Measurements from ENCODE around the gene BANF2.

The BANF2 gene

GRCh38 chr20:17735959-17736621 lies 36.3 kb downstream of the BANF2 start:
- DNase-seq, result no peak

GRCh38 chr20:17738154-17738553 lies 38.4 kb downstream of the BANF2 start:
- no peak for DNase-seq

DNA sequence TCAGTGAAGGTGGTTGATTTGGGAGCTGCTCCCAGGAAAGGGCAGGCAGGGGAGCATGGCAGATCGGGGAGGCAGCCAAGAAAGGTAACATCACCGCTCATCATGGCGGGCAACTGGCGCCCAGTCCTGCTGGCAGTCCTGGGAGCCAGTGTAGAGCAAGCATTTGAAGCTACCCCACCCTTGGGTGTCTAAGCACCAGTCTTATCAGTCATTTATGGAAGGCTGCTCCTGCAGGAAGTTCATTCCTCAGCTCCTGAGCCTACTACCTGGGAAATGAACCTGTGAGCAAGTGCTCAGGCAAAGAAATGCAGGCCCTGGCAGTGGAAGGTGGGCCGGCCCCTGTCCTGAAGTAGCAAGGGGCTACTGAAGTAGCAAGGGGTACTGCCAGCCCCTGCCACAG lies 41.5 kb downstream of the BANF2 start:
- DNase-seq, result no peak

DNA sequence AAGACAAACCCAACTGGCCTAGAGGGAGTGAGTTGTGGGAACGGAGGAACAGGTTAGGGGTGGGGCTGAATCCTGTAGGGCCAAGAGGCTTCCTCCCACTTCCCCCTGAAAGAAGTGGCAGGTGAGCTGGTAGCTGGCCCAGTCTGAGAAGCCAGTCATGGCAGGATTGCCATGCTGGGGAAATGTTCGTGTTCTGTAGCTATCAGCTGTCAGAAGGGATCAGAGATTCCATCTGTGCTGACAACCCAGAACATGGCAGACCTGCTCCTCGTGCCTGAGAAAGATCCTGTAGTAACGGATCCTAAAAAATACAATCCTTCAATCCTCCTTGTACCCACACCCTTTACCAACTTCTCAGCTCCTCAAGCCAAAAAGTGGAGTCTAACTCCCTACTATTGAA lies 43.0 kb downstream of the BANF2 start:
- no peak for DNase-seq

- DNase-seq, result no peak
Measured at GRCh38 chr20:17743677-17744076, 43.9 kb downstream of the BANF2 start.

DNA sequence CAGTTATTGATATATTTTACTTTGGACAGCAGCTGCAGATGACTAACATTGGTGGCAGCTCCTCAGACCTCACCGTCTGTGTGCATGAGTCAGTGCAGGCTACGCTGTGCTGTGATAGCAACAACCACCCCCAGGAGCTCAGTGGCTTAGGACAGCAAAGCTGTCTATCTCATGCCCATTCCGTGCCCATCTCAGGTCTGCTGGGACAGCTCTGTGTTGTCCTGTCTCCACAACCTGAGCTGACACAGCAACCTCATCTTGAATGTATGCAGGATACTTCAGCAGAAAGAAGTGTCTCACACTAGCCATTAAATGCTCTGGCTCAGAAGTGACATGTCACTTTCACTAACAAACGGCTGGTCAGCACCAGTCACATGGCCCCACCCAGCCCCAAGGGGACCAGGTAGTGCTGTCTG lies 47.7 kb downstream of the BANF2 start:
- no peak for DNase-seq

GRCh38 chr20:17748279-17748678 lies 48.5 kb downstream of the BANF2 start:
- DNase-seq, result no peak

DNA sequence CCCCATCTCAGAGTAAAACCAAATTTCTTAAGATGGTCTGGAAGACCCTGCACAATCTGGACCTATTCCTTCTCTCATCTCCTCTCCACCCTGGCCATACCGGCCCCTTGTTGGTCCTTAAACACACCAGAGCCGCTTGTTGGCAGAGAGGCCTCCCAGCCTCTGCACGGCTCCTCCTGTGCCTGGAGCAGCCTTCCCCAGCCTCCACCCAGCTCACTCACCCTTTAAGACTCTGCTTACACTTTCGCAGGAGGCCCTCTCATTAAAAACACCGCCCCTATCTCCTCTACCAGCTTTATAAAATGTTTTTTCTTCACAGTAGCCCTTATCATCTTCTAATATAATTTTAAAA lies 49.8 kb downstream of the BANF2 start:
- DNase-seq, result no peak

- no peak for DNase-seq
Measured at GRCh38 chr20:17749978-17750721, 50.4 kb downstream of the BANF2 start.

DNA sequence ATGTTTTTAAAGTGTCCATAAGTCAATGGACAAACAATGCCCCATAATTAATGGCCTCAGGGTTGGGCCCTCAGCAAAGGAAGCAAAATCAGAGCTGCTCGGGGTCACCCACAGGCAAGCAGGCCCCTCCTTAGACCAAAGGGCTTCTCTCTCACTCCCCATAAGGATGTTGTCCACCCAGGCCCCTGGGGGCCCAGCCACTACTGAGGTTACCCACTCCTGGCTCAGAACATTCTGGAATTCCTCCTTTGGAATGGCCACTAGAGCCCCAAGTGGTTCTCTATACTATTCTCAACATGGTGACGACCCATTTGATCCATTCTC lies 50.9 kb downstream of the BANF2 start:
- no peak for DNase-seq

DNA sequence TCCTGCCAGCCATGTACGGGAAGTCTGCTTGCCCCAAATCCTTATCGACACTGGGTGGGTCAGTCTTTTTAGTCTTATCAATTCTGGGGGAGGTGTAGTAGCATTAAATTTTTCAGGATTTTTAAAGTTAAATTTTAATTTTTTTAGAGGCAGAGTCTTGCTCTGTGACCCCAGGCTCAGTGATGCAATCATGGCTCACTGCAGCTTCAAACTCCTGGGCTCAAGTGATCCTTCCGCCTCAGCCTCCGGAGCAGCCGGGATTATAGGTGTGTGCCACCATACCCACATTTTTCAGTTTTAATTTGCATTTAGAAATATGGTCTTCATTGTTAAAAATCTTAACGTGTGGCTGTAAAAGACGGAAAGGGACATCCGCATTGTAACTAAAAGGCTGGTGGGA lies 51.9 kb downstream of the BANF2 start:
- no peak for DNase-seq

- DNase-seq, result no peak
Measured at GRCh38 chr20:17752459-17752858, 52.7 kb downstream of the BANF2 start.

- DNase-seq, result no peak
Measured at GRCh38 chr20:17753516-17753915, 53.8 kb downstream of the BANF2 start.

DNA sequence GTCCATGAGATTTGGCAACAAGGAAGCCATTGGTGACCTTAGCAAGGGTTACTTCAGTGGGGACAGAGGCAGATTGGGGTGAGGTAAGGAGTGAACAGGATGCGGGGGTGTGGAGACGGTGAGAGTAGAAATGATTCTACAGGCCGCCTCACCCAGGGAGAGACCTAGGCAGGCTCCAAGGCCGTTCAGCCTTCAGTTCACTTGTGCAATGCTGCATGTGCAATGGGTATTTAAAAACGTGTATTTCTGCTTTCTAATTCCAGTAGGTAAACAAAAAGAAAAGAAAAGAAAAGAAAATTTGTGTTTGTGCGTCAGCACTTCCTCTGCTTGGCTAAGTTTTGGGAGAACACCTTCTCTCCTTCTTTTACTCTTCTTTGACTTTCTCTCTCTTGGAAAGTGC lies 56.8 kb downstream of the BANF2 start:
- no peak for DNase-seq

DNA sequence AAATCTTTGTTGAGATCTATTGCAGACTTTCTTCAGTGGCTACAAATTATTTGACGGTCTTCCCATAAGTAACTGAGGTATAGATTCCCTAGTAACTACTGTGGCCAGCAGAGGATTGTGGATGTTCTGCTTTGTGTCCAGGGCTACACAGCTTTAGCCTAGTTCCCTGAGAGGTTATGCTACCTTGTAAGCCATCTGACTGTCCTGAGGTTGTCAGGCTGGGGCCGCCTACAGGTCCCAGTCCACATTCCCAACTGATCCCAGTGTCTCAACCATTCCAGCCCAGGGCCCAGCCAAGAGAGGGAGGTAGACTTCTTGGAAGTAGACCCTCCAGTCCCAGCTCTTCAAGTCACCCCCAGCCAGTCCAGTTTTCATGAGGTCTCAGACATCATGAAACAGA lies 57.7 kb downstream of the BANF2 start:
- DNase-seq, result no peak

GRCh38 chr20:17758010-17758409 lies 58.2 kb downstream of the BANF2 start:
- no peak for DNase-seq

GRCh38 chr20:17758512-17758911 lies 58.7 kb downstream of the BANF2 start:
- no peak for DNase-seq

- DNase-seq, result no peak
Measured at GRCh38 chr20:17759449-17759848, 59.7 kb downstream of the BANF2 start.

GRCh38 chr20:17761604-17762003 lies 61.8 kb downstream of the BANF2 start:
- no peak for DNase-seq

DNA sequence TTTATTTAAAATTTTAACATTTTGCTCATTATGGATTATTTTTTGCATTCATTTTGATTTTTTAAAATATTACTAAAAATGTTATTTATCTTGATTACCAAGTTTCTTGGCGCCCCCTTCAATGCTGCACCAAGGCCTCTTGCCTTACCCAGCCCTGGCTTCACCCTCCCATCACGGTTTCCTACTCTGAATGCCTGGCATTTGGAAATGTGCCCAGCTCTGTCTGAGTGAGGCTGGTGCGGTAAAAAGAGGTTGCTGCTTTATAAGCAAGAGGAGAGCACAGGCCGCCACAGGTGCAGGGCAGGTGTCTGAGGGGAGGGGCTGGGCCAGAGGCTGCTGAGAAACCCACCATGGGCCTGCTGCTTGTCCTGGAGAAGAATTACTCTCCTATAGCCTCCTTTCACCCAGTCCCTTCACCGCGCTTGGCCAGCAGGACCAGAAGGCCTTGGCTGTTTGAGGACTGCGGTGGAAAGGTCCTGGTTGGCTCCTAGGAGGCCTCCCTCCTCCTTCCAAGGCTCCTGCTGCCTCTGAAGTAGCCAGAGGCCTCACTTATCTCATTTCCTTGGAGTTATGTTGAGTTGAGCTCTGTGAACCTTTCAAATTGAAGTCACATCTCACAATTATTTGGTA lies 62.6 kb downstream of the BANF2 start:
- DNase-seq, result no peak

DNA sequence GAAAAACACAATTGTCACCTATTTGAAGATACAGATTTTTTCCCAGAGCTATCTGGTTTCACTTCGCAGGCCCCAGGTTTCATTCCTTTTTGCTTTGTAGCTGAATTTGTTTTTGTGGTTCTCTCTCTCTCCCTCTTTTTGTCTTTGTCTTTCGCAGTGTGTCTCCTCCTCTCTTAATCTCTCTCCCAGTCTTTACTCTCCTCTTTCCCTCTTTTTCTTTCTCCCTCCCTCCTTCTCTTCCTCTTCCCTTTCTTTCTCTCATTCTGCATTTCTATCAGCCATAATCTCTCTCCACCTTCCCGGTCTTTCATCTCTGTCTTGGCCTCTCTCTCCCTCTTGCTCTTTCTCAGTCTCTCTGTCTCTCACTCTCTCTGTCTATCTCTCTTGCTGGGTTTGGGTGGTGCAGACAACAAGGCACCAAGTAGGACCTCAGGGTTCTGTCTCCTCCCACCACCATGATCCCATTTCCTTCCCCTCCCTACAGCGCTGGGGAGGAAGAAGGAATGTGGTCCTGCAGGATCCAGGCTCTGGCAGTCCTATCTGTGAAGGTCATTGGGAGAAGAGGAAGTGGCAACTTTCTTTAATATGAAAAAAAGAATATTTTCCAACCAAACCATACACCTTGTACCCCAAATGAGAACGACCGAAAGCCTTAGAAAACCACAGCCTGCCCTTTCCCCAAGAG lies 63.2 kb downstream of the BANF2 start:
- DNase-seq, result no peak

- no peak for DNase-seq
Measured at GRCh38 chr20:17765017-17765416, 65.3 kb downstream of the BANF2 start.

DNA sequence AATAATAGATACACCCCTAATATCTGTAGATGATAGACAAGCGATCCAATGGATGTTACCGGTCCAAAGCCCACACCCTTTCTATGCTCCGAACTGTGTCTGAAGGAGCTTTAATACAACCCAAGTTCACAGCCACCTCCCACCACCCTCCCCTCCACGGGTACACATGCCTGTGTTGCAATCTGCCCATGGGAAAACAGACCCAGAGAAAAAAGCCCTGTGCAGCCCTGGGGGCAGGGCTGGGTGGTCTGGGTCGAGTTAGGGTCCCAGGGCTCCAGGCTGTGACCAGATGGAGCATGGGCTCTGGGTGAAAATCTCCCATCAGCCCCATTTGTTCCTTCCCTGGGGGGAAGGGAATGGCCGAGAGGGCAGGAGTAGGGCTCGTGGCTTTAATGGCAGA lies 65.8 kb downstream of the BANF2 start:
- DNase-seq, result no peak

DNA sequence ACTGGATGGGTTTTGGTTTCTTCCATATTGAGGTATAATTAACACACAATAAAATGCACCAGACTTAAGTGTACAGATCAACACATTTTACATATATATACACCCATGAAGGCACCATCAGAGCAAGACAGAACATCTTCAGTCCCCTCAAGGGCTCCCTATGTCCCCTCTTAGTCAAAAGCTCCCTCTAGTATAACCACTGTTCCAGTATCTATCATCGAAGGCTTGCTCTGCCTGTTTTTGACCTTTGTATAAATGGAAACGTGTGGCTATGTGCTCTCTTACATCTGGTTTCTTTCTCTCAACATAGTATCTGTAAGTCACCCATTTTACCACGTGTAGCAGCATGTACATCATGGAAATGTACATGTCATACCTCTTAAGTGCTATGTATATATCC lies 66.5 kb downstream of the BANF2 start:
- DNase-seq, result no peak

Measured in CD4-positive, alpha-beta T cell treated with Interleukin-1 beta for 1 hour (primary cell).